ENCODE results near the gene HES5. TPM values are rescaled to one million over a fixed set of nuclear protein-coding genes. Genes with fewer than 3 reads are reported as not detected.

Gene HES5
- total RNA-seq, 1 donor = not detected

- DNase-seq (ENCODE audit: insufficient read length, low spot score, missing footprints) = no peak
- TF ChIP-seq CTCF (IDR thresholded peaks at IDR 0.05; ENCODE audit: extremely low read depth, low read depth, low read length) = no peak
These were observed 5.9 kb upstream of the HES5 start for GRCh38 chr1:2535981-2536380.

GRCh38 chr1:2535455-2535854 lies 5.4 kb upstream of the HES5 start:
- no peak overlapping the region for H2AFZ ChIP-seq (ENCODE audit: low read length)
- no peak overlapping the region for H3K4me2 ChIP-seq (ENCODE audit: insufficient read depth, low read length)
- no peaks in the 10 kb centered on the region for H3K79me2 ChIP-seq (ENCODE audit: insufficient read depth, low read length)
- no peaks in the 10 kb centered on the region for H3K9me3 ChIP-seq (ENCODE audit: low read depth, low read length)
- H3K27me3 ChIP-seq (ENCODE audit: insufficient read depth, low read length) = peaks cover 15% of the 10 kb centered on the region
- no peak for TF ChIP-seq CTCF (IDR thresholded peaks at IDR 0.05; ENCODE audit: extremely low read depth, low read depth, low read length)
- H3K27ac ChIP-seq (ENCODE audit: low read depth, low read length) = no peak overlapping the region
- no peaks in the 10 kb centered on the region for H3K36me3 ChIP-seq (ENCODE audit: insufficient read depth, low read length)
- H3K4me3 ChIP-seq (ENCODE audit: insufficient read depth, low read length) = no peak overlapping the region
- DNase-seq (ENCODE audit: insufficient read length, low spot score, missing footprints) = no peak
- peaks cover 7% of the 10 kb centered on the region for H3K4me1 ChIP-seq (ENCODE audit: insufficient read depth, low read length)
- H4K20me1 ChIP-seq (ENCODE audit: insufficient read depth, low read length) = no peaks in the 10 kb centered on the region

More at GRCh38 chr1:2535981-2536380, 5.9 kb upstream of the HES5 start:
- no peaks in the 10 kb centered on the region for H3K9me3 ChIP-seq (ENCODE audit: low read depth, low read length)
- no peaks in the 10 kb centered on the region for H4K20me1 ChIP-seq (ENCODE audit: insufficient read depth, low read length)
- no peak overlapping the region for H3K4me2 ChIP-seq (ENCODE audit: insufficient read depth, low read length)
- no peak overlapping the region for H3K4me3 ChIP-seq (ENCODE audit: insufficient read depth, low read length)
- H3K27me3 ChIP-seq (ENCODE audit: insufficient read depth, low read length) = peaks cover 10% of the 10 kb centered on the region
- peaks cover 7% of the 10 kb centered on the region for H3K4me1 ChIP-seq (ENCODE audit: insufficient read depth, low read length)
- no peaks in the 10 kb centered on the region for H3K36me3 ChIP-seq (ENCODE audit: insufficient read depth, low read length)
- H3K79me2 ChIP-seq (ENCODE audit: insufficient read depth, low read length) = no peaks in the 10 kb centered on the region
- H2AFZ ChIP-seq (ENCODE audit: low read length) = no peak overlapping the region
- H3K27ac ChIP-seq (ENCODE audit: low read depth, low read length) = no peak overlapping the region

- TF ChIP-seq CTCF (IDR thresholded peaks at IDR 0.05; ENCODE audit: extremely low read depth, low read depth, low read length) = no peak
- H3K4me2 ChIP-seq (ENCODE audit: insufficient read depth, low read length) = no peak overlapping the region
- no peaks in the 10 kb centered on the region for H3K9me3 ChIP-seq (ENCODE audit: low read depth, low read length)
- no peak overlapping the region for H2AFZ ChIP-seq (ENCODE audit: low read length)
- H3K4me3 ChIP-seq (ENCODE audit: insufficient read depth, low read length) = no peak overlapping the region
- H3K27me3 ChIP-seq (ENCODE audit: insufficient read depth, low read length) = peaks cover 17% of the 10 kb centered on the region
- H3K4me1 ChIP-seq (ENCODE audit: insufficient read depth, low read length) = peaks cover 7% of the 10 kb centered on the region
- H4K20me1 ChIP-seq (ENCODE audit: insufficient read depth, low read length) = no peaks in the 10 kb centered on the region
- no peaks in the 10 kb centered on the region for H3K36me3 ChIP-seq (ENCODE audit: insufficient read depth, low read length)
- no peak for DNase-seq (ENCODE audit: insufficient read length, low spot score, missing footprints)
- H3K79me2 ChIP-seq (ENCODE audit: insufficient read depth, low read length) = no peaks in the 10 kb centered on the region
- no peak overlapping the region for H3K27ac ChIP-seq (ENCODE audit: low read depth, low read length)
These were observed 4.8 kb upstream of the HES5 start for GRCh38 chr1:2534687-2535441.

- Histone ChIP-seq H3K79me2 (ENCODE audit: insufficient read depth, low read length) (no peaks in the 10 kb centered on the region), H3K27ac (ENCODE audit: low read depth, low read length) (no peak overlapping the region), H3K4me3 (ENCODE audit: insufficient read depth, low read length) (no peak overlapping the region), H3K9me3 (ENCODE audit: low read depth, low read length) (no peaks in the 10 kb centered on the region), H4K20me1 (ENCODE audit: insufficient read depth, low read length) (no peaks in the 10 kb centered on the region), H3K36me3 (ENCODE audit: insufficient read depth, low read length) (no peaks in the 10 kb centered on the region), H2AFZ (ENCODE audit: low read length) (no peak overlapping the region), H3K4me1 (ENCODE audit: insufficient read depth, low read length) (peaks cover 7% of the 10 kb centered on the region), H3K27me3 (ENCODE audit: insufficient read depth, low read length) (peaks cover 17% of the 10 kb centered on the region), H3K4me2 (ENCODE audit: insufficient read depth, low read length) (no peak overlapping the region)
- no peak for DNase-seq (ENCODE audit: insufficient read length, low spot score, missing footprints)
- TF ChIP-seq CTCF (IDR thresholded peaks at IDR 0.05; ENCODE audit: extremely low read depth, low read depth, low read length) = no peak
These were observed 4.2 kb upstream of the HES5 start for GRCh38 chr1:2534315-2534686.

Data from osteoblast (primary cell).